IMR-90 (cell line): ENCODE results near the gene TPO.

Experiments used
- CEBPB ChIP-seq: IDR thresholded peaks from 2 replicates; pipeline ENCODE4 v1.6.1; 2012; ENCODE audit warnings: low read depth, low read length, improper control_type of control experiment
- CHD1 ChIP-seq: IDR thresholded peaks from 2 replicates; pipeline ENCODE4 v1.6.1; 2012; ENCODE audit warnings: low read depth, low read length, improper control_type of control experiment
- TF ChIP-seq, protein P1 (sequence below): conservative IDR thresholded peaks from 2 replicates; pipeline ENCODE4 v1.5.1; 2012; ENCODE audit warnings: mild to moderate bottlenecking, low read depth, low read length, improper control_type of control experiment

DNA sequence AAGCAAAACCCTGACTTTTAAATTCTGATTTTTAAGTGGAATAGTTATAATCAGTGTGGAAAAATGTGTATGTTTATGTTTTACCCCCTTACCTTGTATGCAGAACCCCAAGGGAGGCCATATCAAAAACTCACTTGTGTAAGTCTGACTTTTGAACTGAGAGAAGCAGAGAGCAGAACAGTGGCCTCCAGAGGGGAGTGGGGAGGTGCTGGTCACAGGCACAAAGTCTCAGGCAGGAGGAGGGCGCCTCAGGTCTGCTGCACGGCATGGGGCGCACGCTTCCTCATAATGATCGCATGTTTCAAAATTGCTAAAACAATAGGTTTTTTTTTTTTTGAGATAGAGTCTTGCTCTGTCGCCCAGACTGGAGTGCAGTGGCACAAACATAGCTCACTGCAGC lies 127.8 kb downstream of the TPO start:
- TF ChIP-seq CHD1 (no peak), CEBPB (no peak)
- TF ChIP-seq, protein P1, sequence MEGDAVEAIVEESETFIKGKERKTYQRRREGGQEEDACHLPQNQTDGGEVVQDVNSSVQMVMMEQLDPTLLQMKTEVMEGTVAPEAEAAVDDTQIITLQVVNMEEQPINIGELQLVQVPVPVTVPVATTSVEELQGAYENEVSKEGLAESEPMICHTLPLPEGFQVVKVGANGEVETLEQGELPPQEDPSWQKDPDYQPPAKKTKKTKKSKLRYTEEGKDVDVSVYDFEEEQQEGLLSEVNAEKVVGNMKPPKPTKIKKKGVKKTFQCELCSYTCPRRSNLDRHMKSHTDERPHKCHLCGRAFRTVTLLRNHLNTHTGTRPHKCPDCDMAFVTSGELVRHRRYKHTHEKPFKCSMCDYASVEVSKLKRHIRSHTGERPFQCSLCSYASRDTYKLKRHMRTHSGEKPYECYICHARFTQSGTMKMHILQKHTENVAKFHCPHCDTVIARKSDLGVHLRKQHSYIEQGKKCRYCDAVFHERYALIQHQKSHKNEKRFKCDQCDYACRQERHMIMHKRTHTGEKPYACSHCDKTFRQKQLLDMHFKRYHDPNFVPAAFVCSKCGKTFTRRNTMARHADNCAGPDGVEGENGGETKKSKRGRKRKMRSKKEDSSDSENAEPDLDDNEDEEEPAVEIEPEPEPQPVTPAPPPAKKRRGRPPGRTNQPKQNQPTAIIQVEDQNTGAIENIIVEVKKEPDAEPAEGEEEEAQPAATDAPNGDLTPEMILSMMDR: no peak
